GM18498 (cell line): ENCODE results near the gene SDHA.

Source experiments
- ATAC-seq: cut with Tn5 transposase; IDR thresholded peaks from one replicate; pipeline ENCODE4 v1.9.1; 2021; ENCODE audit warnings: mild to moderate bottlenecking, moderate library complexity; ENCODE audit not compliant: unreplicated experiment

SDHA gene

DNA sequence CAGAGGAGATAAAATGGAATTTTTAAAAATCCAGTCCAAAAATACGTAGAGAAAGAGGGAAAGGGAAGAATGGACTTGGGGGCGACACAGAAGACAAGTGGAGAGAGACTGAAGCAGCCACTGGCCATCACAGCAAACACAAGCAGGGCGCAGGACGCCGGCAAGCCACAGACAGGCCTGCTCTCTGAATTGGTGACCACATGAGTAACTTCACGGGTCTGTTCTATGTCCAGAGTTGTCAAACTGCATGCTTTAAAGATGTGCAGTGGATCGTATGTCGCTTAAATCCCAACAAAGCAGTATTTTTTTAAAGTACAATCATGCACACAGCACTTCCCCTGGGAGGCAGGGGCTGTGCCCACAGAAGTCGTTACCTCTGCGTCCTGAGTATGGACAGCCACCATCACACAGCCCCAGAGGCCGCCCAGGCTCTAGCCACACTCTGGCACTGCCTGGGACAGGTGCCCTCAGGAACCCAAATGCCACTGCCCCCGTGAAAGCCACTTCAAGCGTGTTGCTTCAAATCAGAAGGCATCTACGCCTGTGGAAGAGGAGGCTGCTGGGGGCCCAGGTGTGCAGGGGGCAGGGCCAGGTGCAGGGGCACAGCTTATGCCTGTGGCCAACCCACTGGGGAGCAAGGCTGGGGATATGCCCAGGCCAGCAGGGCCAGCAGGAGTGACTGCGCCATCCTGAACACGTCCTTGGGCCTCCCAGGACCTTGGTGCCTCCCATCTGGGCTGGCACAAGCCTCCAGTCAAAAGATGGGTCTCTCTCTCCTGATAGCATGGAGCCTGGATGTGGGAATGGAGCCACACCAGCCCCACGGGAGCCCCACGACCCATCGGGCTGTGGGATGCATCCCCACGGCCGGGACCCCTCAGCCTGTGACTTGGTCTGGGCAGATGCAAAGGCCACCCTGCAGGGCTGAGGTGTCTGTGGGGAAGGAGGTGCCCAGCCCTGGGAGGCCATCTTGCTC lies 32.7 kb upstream of the SDHA start:
- ATAC-seq: no peak

DNA sequence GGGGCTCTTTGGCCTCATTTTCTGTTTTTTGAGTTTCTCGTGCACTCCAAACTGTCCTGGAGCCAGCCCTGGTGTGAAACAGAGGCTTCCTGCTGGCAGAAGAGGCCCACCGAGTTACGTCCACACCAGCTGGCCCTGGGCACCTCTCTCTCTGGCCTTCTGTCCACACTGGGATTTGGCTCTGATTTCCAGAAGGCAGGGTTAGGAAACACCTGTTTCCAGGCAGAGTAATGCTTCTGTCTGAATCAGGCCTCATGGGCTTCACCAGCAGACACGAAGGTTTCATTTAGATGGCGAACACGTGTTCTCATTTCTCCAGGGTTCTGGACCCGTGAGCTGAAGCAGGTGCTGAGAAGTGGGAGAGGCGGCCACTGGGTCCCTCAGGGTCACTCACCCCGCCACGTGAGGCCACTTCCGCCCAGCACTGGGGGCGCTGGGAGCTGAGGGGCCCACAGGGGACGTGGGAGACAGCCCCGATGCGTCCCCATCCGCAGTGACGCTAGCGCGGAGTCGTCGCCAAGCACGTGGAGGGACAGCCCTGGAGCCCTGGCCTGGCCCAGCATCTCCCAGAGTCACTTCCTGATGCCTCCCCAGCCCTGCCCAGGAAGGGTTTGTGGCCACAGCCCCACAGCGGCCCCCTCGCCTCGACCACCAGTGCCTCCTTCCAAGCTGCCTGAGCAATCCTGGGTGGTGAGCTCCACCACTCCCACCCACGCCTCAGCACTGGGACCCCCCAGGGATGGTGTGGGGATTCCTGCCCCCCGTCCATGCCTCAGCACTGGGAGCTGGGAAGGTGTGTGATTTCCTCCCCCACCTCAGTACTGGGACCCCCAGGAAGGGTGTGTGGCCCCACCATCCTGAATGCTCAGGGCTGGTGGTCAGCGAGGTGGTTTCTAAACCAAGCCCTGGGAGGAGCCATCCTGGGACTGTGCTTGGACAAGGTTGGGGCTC lies 31.8 kb upstream of the SDHA start:
- ATAC-seq: no peak

DNA sequence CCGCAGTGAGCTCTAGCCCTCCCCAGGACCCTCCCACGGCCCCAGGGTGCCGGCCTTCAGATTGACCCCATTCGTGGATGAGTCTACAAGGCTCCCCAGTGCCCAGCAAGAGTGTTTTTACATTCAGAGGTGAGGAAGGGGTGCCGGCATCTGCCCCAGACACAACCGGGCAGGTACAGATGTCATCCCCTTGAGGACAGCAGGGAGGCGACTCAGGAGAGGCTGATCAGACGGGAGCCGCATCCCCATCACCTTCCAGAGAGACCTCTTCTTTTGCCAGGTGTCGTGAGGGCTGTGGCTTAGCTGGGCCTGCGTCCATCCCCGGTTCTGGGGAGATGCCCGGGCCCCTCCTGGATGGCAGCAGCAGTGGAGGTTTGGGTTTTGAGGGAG lies 31.1 kb upstream of the SDHA start:
- no peak for ATAC-seq

DNA sequence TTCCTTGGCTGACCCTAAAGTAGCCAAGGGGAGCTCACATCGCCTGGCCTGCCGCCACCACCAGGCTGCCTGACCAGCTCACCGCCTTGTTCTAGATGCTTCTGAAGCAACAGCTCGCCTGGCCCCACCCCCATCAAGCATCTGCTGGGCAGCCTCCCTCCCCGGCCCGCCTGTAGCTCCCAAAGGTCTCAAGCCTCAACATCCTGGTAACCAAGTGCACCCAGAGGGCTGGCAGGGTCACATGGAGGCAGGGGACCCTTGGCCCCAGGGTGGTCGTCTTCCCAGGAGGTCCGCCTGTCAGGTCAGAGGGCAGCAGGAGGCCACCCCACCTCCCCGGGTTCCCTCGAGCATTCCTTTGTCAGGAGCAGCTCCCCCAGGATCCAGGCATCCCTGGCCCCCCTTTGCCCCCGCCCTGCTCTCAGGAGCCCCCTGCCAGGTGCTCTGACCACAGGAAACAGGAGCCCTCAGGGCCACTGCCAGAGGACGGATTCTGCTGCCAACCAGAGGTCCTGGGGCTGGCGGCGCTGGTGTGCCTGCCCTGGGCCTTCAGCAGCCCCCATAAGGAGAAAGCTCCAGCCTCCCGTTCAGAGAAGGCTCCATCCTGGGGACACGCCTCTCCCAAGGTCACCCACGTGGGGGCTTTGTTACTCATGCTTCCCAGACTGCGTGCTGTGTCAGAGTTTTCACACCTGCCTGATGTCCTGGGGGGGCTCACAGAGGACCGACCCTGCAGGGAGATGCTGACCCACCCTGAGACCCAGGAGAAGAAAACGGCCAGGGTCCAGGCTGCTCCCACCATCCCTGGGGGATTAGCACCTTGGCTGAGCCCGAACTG lies 30.3 kb upstream of the SDHA start:
- no peak for ATAC-seq

DNA sequence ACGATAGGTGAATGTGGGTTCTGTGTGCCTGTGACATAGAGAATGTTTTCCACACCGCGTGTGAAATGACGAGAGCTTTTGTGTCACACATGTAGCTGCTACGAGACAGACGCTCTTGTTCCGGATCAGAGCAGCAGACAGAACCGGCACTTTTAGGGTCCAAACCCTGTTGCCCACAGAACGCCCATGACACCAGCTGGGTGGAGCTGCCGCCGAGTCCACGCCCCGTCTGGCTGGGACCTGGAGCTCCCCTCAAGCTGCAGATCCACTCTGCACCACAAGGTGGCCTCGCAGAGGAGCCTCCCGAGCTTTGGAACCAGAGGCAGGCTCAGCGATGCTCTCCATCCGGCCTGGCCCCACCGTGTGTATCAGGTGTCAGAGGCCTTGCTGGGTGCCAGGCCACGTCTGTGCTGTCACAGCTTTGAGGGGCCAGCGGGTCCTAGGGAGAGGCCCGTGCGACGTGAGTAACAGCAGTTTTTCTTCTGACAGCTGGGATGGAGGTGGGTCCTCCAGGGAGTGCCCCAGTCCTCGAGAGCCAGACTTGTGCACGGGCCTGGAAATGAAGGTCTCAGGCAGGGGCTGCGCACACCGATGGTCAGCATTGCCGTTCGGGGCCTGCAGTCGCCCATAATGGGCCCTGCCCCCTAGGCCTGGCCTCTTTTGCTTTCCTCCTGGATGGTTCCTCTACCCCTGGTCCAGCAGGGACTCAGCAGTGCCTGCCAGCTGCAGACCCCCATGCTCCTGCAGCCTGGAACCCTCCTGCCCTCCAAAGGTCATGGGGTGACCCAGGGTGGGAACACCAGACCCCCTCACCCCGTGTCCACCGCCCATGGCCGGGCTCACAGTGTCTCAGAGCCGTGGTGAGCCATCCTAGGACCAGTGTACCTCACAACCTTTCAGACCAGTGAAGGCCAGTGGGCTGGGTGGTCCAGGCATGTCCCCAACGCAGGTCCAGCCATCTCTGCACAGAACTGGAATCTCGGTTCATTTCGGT lies 29.3 kb upstream of the SDHA start:
- peak; percentile 76 for ATAC-seq

DNA sequence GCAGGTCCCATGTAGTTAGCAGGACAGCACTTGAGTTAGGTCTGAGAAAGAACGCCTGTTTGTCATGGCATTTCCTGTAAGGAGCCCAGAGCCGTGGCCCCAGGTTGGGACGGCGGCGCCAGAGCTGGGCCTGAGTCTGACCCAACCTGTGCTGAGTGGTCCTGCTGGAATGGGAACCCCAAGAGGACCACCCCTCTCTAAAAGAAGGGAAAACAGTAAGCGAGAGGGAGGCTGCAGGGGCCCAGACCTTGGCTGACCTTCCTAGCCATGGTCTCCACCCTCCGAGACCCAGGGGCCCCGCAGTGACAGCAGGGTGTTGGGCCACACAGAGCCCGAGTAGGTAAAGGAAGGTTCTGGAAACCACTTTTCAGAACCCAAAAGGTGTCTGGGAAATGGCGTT lies 28.6 kb upstream of the SDHA start:
- ATAC-seq: no peak

DNA sequence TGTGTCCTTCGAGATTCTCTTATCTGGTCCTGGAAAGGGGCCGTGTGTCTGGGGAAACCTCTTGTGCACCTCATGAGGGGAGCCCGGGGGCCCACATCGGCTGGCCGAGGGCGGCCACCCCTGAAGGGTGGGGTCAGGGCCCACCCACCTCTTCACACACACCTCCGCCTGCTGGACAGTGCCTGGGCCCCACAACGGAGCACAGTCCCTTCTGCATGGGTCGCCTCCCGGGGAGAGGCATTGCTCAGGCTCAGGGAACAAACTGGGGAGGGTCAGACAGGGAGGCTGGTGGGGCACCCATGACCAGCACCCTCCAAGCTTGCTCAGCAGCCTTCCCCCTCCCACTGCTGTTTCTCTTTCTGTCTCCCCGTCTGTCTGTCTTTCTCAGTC lies 28.1 kb upstream of the SDHA start:
- ATAC-seq: no peak

DNA sequence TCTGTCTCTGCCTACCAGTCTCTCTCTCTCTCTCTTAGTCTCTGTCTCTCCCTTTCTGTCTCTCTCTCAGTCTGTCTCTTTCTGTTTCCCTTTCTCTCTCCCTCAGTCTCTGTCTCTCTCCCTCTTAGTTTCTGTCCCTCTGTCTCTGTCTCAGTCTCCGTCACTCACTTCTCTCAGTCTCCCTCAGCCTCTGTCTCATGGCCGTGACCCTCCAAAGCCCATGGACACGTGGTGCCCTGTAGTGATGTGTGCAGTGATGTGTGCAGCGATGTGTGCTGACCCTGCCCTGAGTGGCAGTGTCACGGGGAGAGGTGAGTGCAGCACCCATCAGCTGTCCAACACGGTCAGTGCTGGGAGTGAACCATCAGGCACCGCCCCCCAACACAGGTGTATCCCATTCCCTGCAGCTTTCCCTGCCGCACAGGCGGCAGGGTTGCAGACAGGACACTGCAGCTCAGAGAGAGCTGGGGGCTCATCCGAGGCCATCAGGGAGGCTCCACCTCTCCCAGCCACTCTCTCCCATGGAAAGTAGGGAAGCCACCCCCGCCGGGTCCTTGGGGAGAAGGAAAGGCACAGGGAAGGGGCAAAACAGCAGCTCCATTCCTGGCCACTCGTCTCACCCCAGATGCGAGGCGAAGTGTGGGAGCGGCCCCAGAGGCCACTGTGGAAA lies 27.6 kb upstream of the SDHA start:
- peak; percentile 49 for ATAC-seq

DNA sequence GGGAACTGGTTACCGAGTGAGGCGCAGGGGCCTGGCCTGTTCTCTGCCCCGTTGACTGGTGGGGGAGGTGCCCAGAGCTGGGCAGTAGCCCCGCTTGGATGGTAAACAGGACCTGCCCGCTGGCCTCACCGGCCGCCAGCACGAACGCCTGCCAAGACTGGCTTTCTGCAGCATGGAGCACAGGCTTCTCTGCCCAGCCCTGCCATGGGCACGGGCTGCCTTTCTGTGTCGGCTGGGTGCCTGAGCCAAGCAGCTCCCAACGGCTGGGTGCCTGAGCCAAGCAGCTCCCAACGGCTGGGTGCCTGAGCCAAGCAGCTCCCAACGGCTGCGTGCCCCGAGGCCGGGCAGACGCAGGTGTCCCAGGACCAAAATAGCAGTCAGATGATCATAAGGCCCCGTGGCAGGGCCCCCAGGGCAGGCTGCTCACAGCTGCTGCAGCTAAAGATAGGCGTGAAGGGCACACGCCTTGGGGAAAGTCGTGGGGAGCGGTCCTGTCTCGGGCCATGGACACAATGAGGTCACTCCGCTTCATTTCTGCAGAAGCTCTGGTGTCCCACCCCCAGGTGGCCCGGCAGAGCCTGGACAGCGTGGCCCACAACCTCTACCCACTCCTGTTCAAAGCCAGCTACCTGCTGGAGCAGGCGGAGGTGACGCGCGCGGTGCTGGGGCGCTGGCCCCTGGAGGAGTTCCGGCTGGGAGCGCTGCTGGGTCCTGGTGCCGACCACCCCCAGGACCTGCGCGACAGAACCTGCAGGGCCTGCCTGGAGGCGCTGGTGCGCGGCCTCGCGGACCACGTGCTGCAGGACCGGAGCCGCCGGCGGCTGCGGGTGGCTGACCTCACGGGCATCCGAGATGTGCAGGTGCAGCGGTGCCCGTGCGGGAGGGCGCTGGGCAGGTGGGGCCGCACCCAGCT lies 26.8 kb upstream of the SDHA start, which contains the start of gene LRRC14B:
LRRC14B (plus strand) TSS at position 460 of the 913 bp plus-strand sequence; CDS start at position 504, 44 bp downstream.
- peak; percentile 34 for ATAC-seq

DNA sequence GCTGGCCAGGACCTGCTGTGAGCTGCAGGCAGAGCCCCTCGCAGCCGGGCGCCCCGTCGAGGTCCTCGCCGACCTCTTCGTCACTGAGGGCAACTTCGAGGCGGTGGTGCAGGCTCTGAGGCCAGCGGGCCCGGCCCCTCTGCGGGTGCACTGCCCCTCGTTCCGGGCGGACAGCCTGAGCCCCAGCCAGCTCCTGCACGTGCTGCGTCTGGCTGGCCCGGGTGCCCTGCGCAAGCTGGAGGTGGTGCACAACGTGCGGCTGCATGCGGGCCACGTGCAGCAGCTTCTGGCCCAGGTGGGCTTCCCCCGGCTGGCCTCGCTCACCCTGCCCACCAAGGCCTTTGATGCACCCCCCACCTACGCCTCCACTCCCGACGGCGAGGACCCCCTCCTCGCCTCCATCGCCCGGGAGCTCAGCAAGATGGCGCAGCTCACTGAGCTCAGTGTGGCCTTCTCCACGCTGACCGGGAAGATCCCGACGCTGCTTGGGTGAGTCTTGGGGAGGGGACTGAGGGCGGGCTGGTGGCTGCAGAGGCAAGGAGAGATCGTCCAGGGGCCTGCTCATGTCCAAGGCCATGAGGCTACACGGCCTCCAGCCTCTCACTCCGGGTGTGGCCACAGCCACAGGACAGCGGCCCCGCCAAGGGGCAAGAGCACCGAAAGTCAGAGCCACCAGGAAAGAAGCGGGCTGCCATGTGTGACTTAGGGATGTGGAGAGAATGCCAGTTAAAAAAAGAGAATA lies 26.0 kb upstream of the SDHA start:
- ATAC-seq: no peak

DNA sequence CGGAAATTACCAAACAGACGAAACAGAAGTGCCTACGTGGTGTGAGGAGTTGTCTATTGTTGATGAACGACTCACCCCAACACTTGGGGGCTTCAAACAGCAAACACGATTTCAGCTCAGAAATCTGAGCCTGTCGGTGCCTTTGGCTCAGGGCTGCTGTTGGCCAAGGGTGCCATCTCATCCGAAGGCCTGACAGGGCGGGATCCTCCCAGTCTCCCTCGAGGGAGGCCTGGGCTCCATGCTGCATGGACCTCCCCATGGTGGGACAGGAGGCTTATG lies 25.5 kb upstream of the SDHA start:
- ATAC-seq: no peak

DNA sequence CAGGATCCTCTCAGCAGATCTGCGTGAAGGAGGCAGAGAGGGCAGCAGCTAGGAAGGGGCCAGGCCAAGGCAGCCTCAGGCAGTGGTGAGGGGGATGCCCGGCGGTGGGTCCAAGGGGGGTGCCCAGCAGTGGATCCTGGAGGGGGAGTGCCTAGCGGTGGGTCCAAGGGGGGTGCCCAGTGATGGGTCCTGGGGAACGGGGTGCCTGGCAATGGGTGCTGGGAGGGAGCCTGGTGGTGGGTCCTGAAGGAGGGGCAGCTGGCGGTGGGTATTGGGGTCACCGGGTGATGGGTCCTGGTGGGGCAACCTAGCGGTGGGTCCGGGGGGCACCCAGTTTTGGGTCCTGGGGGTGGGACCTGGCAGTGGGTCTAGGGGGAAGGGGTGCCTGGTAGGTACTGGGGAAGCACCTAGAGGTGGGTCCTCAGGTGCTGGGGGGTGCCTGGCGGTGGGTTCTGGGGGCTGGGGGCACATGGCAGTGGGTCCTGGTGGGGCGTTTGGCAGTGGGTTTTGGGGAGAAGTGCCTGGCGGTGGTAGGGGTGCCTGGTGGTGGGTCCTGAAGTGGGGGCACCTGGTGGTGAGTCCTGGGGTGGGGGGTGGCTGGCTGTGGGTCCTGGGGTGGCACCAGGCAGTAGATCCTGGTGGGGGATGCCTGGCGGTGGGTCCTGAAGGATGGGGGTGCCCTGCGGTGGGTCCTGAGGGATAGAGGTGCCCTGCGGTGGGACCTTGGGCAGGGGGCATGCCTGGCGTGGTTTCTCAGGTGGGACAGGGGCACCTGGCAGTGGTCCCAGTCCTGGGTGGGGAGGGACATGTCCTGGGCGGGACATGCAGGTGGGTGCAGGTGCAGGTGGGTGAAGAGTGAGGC lies 24.9 kb upstream of the SDHA start:
- no peak for ATAC-seq

DNA sequence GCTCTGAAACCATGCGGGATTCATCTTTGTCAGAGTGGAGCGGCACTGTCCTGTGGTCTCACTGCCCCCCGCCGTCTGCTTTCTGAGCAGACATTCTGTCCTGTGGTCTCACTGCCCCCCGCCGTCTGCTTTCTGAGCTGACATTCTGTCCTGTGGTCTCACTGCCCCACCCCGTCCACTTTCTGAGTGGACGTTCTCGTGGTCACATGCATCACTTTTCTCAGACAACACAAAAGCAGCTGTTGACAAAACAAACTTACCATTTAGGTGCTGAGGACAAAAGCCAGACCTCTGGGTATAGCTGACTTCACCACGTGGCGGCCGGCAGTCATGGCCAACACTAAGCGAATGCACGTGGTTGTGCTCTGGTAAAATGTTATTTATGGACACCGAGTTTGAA lies 24.0 kb upstream of the SDHA start:
- ATAC-seq: no peak

DNA sequence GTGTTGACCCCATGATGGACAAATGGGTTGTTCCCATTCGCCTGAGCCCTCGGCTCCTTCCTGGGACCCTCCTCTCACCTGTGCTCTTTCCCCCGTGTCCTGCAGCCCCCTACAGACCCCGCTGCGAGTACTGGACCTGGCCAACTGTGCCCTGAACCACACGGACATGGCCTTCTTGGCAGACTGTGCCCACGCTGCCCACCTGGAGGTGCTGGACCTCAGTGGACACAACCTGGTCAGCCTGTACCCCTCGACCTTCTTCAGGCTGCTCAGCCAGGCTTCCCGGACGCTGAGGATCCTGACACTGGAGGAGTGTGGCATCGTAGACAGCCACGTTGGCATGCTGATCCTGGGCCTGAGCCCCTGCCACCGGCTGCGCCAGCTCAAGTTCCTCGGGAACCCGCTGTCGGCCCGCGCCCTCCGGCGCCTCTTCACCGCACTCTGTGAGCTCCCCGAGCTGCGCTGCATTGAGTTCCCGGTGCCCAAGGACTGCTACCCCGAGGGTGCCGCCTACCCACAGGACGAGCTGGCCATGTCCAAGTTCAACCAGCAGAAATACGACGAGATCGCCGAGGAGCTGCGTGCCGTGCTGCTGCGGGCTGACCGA lies 23.4 kb upstream of the SDHA start:
- ATAC-seq: no peak

DNA sequence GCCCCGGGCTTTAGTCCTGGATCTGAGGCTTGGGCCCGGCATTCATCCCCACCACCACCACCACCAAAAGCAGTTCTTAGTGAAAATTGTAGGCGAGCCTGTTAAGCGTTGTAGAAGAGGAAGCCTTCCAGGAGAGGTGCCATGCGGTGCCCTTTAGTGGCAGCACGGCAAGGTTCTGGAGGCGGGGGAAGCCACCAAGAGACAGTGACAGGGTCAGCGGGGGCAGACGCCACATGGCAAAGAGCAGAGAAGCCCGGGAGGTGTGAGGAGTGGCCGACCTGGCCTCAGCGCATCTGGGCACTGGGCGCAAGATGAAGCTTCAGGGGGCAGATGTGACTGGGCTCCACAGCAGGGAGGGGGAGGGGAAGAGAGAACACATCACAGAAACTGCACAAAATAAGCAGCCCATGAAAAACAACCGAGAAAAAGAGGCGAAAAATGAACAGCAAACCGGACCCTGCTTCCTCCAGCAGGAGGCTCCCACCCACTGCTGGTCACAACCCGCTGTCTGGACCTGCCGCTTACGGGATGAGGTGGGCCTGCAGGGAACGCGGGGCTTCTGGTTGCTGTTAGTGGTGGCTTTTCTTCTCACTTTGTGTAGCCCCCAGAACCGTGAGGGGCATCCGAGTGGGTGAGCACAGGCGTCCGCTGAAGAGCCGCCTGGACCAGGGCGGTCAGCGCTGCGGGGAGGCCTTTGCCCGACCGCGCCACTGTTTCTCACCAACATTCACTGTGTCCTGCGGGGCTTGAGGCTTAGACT lies 22.5 kb upstream of the SDHA start:
- ATAC-seq: no peak
